ENCODE results near the gene GAS5.
A peak's percentile ranks its signal among the peaks of the same experiment; 100 is the strongest.

The GAS5 gene

GRCh38 chr1:173824315-173825081 lies 43.3 kb downstream of the GAS5 start, which contains the start of the genes CENPL and DARS2:
Gene CENPL (minus strand): TSS chr1:173824883. CDS start chr1:173811299, 13,584 bp downstream.
Gene DARS2 (plus strand): TSS chr1:173824673. CDS start chr1:173825230, 557 bp downstream.
- DNase-seq (ENCODE audit: low read depth in 2 of 2) = peak; percentile 71 to 80

GRCh38 chr1:173823781-173824314 lies 43.9 kb downstream of the GAS5 start:
- DNase-seq (ENCODE audit: low read depth in 2 of 2) = no peak

- DNase-seq (ENCODE audit: low read depth in 2 of 2) = no peak
Observed at GRCh38 chr1:173821680-173822079, 46.1 kb downstream of the GAS5 start.

GRCh38 chr1:173818459-173818858 lies 49.3 kb downstream of the GAS5 start:
- DNase-seq (ENCODE audit: low read depth in 2 of 2) = no peak
